ENCODE measurements around the gene AMOTL1. TPM values are rescaled to one million over a fixed set of nuclear protein-coding genes. Genes with fewer than 3 reads are reported as not detected.

Gene AMOTL1
- total and polyA plus RNA-seq, 4 donors: 7.4 to 68.5 (median 27.3) TPM

DNA sequence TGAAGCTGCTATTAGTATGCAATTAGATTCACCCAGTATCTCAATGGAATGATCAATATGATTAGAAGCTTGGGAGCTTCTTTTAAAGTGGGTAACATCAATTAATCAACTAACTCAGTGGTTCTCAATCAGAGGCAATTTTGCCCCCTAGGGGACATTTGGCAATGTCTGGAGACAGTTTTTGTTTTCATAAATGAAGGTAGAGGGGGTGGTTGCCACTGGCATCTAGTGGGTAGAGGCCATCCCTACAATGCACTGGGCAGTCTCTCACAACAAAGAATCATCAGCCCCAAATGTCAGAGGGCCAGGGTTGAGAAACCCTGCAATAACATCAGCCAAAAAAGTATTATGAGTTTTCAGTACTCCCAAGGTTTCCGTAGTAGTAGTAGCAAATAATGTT is 5.9 kb upstream of the AMOTL1 start:
- TF ChIP-seq, protein P1, sequence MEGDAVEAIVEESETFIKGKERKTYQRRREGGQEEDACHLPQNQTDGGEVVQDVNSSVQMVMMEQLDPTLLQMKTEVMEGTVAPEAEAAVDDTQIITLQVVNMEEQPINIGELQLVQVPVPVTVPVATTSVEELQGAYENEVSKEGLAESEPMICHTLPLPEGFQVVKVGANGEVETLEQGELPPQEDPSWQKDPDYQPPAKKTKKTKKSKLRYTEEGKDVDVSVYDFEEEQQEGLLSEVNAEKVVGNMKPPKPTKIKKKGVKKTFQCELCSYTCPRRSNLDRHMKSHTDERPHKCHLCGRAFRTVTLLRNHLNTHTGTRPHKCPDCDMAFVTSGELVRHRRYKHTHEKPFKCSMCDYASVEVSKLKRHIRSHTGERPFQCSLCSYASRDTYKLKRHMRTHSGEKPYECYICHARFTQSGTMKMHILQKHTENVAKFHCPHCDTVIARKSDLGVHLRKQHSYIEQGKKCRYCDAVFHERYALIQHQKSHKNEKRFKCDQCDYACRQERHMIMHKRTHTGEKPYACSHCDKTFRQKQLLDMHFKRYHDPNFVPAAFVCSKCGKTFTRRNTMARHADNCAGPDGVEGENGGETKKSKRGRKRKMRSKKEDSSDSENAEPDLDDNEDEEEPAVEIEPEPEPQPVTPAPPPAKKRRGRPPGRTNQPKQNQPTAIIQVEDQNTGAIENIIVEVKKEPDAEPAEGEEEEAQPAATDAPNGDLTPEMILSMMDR (IDR thresholded peaks at IDR 0.05; ENCODE audit: control extremely low read depth, extremely low read depth): peak; percentile 24
- ATAC-seq (ENCODE audit: insufficient read depth, low FRiP score): no peak
- H3K4me3 ChIP-seq: no peak overlapping the region
- no peaks in the 10 kb centered on the region for H3K27me3 ChIP-seq (ENCODE audit: control insufficient read depth in 3 of 3, insufficient read depth in 3 of 3, low read length in 2 of 3)
- no peak overlapping the region for H3K9ac ChIP-seq (ENCODE audit: insufficient read depth in 1 of 2, low read length in 2 of 2)
- H3K36me3 ChIP-seq (ENCODE audit: control insufficient read depth in 4 of 4, insufficient read depth in 4 of 4, low read length in 4 of 4): no peaks in the 10 kb centered on the region
- 89 to 100% methylated on average over 1 of the region's 1 CpG for WGBS, 2 donors
- no peak for DNase-seq
- peaks cover 0 to 1% (median 0%) of the 10 kb centered on the region in 5 donors for H3K4me1 ChIP-seq (ENCODE audit: control insufficient read depth in 5 of 5, insufficient read depth in 5 of 5, low read length in 5 of 5)
- H3K9me3 ChIP-seq (ENCODE audit: control insufficient read depth in 4 of 4, insufficient read depth in 3 of 4, low read length in 3 of 4): no peaks in the 10 kb centered on the region
- no peak overlapping the region for H3K27ac ChIP-seq (ENCODE audit: low read depth in 1 of 2, low read length in 1 of 2)

DNA sequence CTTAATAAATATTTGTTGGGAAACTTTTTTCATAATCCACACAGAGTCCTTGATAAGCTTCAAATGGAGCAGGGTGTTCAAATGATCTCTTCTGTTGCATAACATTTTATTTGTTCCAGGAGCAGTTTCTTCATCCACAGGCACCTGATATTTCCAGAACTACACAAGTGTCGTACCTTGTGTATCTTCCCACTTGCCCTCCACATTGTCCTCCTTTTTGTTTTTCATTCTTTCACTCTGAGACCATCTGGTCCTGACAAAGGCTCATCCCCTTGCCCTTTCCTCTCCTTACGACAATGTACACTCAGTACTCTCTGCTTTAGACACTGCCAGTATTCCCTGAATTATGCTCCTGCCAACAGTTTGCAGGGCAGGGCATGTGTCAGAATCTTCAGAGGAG is 5.2 kb upstream of the AMOTL1 start:
- DNase-seq (no peak), ATAC-seq (ENCODE audit: insufficient read depth, low FRiP score) (no peak)
- H3K27ac ChIP-seq (ENCODE audit: low read depth in 1 of 2, low read length in 1 of 2): no peak overlapping the region
- H3K4me1 ChIP-seq (ENCODE audit: control insufficient read depth in 5 of 5, insufficient read depth in 5 of 5, low read length in 5 of 5): peaks cover 0 to 8% (median 0%) of the 10 kb centered on the region in 5 donors
- no peaks in the 10 kb centered on the region for H3K27me3 ChIP-seq (ENCODE audit: control insufficient read depth in 3 of 3, insufficient read depth in 3 of 3, low read length in 2 of 3)
- TF ChIP-seq, protein P1 (IDR thresholded peaks at IDR 0.05; ENCODE audit: control extremely low read depth, extremely low read depth): no peak
- H3K9me3 ChIP-seq (ENCODE audit: control insufficient read depth in 4 of 4, insufficient read depth in 3 of 4, low read length in 3 of 4): no peaks in the 10 kb centered on the region
- H3K9ac ChIP-seq (ENCODE audit: insufficient read depth in 1 of 2, low read length in 2 of 2): no peak overlapping the region
- no peaks in the 10 kb centered on the region for H3K36me3 ChIP-seq (ENCODE audit: control insufficient read depth in 4 of 4, insufficient read depth in 4 of 4, low read length in 4 of 4)
- 80 to 90% methylated on average over 2 of the region's 2 CpGs for WGBS, 2 donors
- H3K4me3 ChIP-seq: no peak overlapping the region

DNA sequence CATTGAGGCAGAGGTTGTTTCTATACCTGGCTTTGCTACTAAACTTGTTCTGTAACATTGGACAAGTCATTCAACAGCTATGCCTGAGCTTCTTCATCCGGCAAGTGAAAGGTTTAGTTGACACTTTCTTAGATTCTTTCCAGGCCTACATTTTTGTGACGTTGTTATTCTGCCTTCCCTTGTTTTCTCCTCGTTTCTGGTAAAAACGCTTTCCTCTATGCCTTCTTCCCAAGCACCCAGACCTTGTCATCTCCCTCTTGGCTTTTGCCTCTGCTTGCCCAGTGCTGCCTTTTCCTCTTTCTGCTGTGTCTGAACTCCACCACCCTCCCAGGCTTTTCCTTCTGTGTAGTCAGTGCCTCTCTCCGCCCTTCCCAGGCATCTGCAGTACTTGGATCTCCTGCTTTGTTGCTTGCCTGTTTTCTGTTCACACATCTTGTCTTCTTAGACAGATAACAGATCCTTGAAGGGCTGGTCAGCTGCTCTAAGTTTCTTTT is 1.4 kb upstream of the AMOTL1 start:
- Histone ChIP-seq H3K36me3 (ENCODE audit: control insufficient read depth in 4 of 4, insufficient read depth in 4 of 4, low read length in 4 of 4) (no peaks in the 10 kb centered on the region), H3K4me1 (ENCODE audit: control insufficient read depth in 5 of 5, insufficient read depth in 5 of 5, low read length in 5 of 5) (peaks cover 3 to 26% (median 6%) of the 10 kb centered on the region in 5 donors), H3K27me3 (ENCODE audit: control insufficient read depth in 3 of 3, insufficient read depth in 3 of 3, low read length in 2 of 3) (no peaks in the 10 kb centered on the region), H3K9me3 (ENCODE audit: control insufficient read depth in 4 of 4, insufficient read depth in 3 of 4, low read length in 3 of 4) (no peaks in the 10 kb centered on the region), H3K4me3 (no peak overlapping the region), H3K27ac (ENCODE audit: low read depth in 1 of 2, low read length in 1 of 2) (peak overlapping the region in 1 of 2 donors; percentile 26), H3K9ac (ENCODE audit: insufficient read depth in 1 of 2, low read length in 2 of 2) (no peak overlapping the region)
- ATAC-seq (ENCODE audit: insufficient read depth, low FRiP score): no peak
- TF ChIP-seq, protein P1 (IDR thresholded peaks at IDR 0.05; ENCODE audit: control extremely low read depth, extremely low read depth): no peak
- DNase-seq: no peak
- WGBS, 2 donors: 69 to 90% methylated on average over 5 of the region's 5 CpGs

DNA sequence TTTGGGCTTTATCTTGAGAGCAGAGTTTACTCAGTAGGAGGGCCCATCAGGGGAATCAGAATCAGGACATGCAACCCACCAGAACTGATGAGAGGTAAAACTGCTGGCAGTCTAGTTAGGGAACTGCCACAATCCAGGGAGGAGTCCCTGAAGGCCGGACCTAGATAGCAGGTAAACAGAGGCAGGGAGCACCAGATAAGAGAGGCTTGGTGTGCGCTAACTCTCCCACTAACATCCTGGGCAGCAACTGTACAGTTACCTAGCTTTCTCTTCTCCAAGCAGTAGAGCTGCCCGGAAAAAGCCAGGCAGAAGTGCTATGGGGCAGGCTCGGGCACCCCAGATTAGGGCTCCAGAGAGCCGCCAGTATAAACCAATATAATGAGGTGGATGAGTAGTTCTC is 865 bp upstream of the AMOTL1 start:
- H3K27me3 ChIP-seq (ENCODE audit: control insufficient read depth in 3 of 3, insufficient read depth in 3 of 3, low read length in 2 of 3): no peaks in the 10 kb centered on the region
- peak overlapping the region; percentile 55 to 93 for H3K27ac ChIP-seq (ENCODE audit: low read depth in 1 of 2, low read length in 1 of 2)
- ATAC-seq (ENCODE audit: insufficient read depth, low FRiP score) (no peak), DNase-seq (no peak)
- WGBS, 2 donors: 64 to 81% methylated on average over 5 of the region's 5 CpGs
- no peak overlapping the region for H3K4me3 ChIP-seq
- H3K36me3 ChIP-seq (ENCODE audit: control insufficient read depth in 4 of 4, insufficient read depth in 4 of 4, low read length in 4 of 4): no peaks in the 10 kb centered on the region
- peaks cover 3 to 26% (median 6%) of the 10 kb centered on the region in 5 donors for H3K4me1 ChIP-seq (ENCODE audit: control insufficient read depth in 5 of 5, insufficient read depth in 5 of 5, low read length in 5 of 5)
- TF ChIP-seq, protein P1 (IDR thresholded peaks at IDR 0.05; ENCODE audit: control extremely low read depth, extremely low read depth): no peak
- no peaks in the 10 kb centered on the region for H3K9me3 ChIP-seq (ENCODE audit: control insufficient read depth in 4 of 4, insufficient read depth in 3 of 4, low read length in 3 of 4)
- H3K9ac ChIP-seq (ENCODE audit: insufficient read depth in 1 of 2, low read length in 2 of 2): peak overlapping the region in 1 of 2 donors; percentile 45
